Stimulated activated CD4-positive, alpha-beta T cell treated with anti-CD3 and anti-CD28 coated beads, Interleukin-4, amount 100 ng/mL, for 4 hours (primary cell): ENCODE results near the gene HES3.

ENCODE experiments used
- DNase-seq, 2 experiments: peaks; one replicate each; pipeline ENCODE4 v3.0.0-alpha.2; 2020

HES3 gene

GRCh38 chr1:6265151-6265550 is 21.2 kb downstream of the HES3 start:
- DNase-seq, result no peak

GRCh38 chr1:6266641-6267040 is 22.7 kb downstream of the HES3 start:
- DNase-seq, result no peak

DNA sequence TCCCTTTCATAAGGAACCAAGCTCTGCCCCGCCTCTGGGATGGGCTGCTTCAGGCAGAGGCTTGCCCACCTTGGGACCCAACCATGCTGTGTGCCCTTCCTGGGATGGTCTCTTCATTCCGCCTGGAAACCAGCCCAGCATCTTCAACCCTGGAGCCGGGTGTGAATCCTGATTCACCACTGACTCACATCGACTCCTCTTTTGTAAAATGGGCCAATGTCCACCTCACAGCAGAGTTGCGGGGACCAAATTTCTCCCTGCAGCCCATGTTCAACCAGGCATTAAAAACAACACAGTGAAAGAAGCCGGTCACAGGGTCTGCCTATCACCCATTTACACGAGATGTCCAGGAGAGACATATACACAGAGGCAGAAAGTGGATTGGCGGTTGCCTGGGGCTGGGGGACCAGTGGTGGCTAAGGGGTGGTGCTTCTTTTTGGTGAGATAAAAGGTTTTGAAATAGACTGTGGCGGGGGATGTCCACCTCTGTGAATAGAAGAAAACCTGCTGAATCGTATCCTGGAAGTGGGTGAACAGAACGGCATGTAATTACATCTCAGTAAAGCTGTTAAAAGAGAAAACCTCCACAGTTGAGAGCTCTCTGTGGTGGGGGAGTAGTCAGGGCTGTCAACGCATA is 23.8 kb downstream of the HES3 start:
- no peak for DNase-seq

DNA sequence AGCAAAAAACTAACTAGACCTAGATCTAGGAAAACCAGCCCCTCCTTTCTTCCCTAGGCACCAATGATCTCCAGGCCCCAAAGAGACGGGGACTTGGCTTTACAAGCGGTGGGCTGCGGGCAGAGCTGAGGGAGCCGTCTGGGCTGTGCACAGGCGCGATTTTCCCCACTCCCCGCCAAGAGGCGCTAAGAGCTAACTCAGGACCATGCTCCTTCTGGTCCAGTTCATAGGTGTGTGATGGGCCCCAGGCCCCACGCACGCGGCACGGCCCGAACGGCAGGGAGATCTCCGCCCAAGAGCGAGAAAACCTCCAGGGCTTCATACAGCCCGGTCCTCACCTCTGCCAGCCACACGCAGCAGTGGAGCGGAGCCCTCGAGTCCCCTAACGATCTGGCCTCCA is 24.4 kb downstream of the HES3 start:
- DNase-seq, result no peak

GRCh38 chr1:6269296-6269695 is 25.3 kb downstream of the HES3 start:
- DNase-seq, result no peak

DNA sequence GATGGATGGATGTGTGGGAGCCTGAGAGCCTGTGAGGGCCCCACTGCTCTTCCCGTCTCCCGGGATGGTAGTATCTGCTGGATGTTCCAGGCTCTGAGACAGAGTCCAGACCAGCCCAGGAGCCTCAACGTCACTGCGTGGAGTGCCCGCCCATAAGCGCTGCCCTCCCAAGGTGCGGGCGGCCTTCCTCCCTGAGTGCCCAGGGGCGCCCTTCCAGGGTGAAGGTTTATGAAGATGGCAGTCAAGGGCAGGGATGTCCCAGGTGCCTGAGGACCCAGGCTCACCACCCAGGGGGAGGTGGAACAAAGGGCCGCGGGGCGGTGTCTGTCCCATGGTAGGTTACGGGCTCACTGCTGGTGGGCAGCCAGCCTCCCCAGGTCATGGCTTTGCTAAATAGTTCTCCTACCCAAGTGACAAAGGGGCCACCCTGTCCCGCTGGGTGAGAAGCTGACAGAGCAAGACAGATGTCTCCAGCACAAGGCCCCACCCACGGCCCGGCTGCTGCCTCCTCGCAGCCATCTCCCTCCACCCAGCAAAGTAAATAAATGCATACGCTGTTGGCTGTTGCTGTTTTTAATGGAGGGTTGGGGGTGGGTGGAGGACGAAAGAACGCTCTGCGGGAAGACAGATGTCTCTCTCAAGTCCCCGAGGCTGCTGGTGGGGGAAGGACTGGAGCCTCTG is 25.9 kb downstream of the HES3 start:
- no peak for DNase-seq

DNA sequence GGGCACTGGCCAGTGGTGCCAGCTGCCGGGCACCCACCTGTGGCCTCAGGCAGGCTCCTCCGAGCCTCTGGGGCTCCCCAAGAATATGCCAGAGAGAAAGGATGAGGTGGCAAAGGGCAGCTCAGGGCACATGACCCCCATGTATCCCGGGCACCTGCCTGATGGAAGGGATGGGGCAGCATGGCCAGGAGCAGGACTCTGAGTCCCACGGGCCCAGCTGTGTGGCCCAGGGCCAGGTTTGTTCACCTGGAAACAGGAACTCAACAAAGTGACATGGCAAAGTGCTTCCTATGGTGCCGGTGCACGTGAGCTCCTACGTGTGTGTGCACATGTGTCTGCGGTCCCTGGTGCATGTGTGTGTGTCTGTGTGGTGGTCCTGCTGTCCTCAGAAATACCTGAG is 26.4 kb downstream of the HES3 start:
- DNase-seq, result no peak

DNA sequence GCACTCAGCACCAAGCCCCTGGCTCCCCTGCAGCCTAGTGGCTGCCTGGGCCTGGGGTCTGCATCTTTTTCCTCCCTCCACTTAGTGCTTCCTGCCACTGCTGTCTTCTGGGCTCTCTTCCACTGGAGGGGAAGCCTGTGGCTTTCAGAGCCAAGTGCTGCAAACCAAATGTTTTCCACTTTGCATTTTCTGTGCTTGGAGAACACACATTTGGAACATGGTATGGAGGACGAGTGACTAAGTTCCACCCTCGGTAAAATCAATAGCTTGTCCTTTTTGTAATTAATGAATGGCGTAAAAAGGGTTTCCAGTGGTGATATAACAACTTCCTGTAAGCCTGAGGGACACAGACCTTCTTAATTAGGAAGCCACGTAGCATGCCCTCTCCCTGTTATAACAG is 27.0 kb downstream of the HES3 start:
- no peak for DNase-seq

DNA sequence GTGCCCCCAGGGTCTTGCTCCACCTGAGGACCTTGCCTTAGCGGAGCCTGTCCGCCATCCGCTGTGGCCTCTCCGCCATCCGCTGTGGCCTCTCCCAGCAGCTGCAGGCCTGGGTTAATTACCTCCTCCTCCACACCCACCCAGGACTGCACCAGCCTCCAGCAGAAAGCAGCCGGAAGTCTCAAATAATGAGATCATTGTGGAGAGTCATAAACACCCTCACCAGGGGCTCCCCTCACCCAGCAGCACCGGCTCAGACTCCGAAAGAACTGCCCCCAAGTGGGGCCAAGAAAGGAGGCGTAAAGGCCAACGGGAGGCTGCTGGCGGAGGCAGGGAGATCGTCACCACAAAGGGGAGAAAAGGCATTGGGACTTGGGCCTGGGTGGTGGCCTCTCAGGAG is 27.6 kb downstream of the HES3 start:
- no peak for DNase-seq

GRCh38 chr1:6272452-6272851 is 28.5 kb downstream of the HES3 start:
- DNase-seq, result no peak

DNA sequence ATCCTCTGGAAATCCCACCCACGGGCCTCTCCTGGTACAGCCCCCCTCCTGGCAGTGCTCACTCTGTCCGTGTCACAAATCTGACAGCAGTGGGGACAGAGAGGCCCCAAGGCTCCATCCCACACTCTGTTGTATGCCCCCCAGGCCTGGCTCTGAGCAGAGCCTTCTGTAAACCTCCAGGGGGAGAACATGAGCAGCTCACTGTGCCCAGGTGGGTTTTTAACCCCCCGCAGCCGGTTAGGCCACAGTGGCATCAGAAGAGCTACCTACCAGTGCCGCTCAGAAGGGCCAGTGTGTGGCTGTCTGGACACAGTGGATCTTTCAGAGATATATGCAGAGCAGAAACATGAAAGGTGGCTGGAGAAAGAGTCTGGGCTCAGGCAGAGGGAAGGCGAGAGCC is 28.9 kb downstream of the HES3 start:
- DNase-seq, result no peak

- no peak for DNase-seq
Measured at GRCh38 chr1:6273380-6273891, 29.5 kb downstream of the HES3 start.

DNA sequence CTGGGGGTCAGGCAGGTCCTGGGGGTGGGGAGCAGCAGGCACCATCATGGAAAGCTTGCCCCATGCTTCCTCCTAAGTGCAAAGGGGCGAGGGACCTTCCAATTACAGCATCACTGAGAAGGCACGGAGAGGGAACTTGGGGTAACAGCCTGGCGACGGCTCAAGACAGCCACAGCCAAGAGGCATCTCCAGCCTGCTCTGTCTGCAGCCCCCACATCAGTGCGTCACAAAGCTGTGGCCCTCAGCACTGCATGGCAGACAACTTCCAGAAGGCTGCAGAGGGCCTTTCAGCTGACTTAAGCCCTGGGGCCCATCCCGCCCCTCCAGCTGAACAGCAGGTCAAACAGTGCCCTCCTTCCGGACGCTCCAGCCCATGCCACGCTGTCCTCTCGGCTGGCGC is 30.1 kb downstream of the HES3 start:
- no peak for DNase-seq

GRCh38 chr1:6274622-6275139 is 30.7 kb downstream of the HES3 start:
- DNase-seq, result no peak

GRCh38 chr1:6275826-6276782 is 32.1 kb downstream of the HES3 start:
- DNase-seq, result no peak

GRCh38 chr1:6276811-6277555 is 33.0 kb downstream of the HES3 start:
- DNase-seq, result no peak

GRCh38 chr1:6278263-6278662 is 34.3 kb downstream of the HES3 start:
- DNase-seq, result no peak

- no peak for DNase-seq
Measured at GRCh38 chr1:6279066-6279465, 35.1 kb downstream of the HES3 start.

DNA sequence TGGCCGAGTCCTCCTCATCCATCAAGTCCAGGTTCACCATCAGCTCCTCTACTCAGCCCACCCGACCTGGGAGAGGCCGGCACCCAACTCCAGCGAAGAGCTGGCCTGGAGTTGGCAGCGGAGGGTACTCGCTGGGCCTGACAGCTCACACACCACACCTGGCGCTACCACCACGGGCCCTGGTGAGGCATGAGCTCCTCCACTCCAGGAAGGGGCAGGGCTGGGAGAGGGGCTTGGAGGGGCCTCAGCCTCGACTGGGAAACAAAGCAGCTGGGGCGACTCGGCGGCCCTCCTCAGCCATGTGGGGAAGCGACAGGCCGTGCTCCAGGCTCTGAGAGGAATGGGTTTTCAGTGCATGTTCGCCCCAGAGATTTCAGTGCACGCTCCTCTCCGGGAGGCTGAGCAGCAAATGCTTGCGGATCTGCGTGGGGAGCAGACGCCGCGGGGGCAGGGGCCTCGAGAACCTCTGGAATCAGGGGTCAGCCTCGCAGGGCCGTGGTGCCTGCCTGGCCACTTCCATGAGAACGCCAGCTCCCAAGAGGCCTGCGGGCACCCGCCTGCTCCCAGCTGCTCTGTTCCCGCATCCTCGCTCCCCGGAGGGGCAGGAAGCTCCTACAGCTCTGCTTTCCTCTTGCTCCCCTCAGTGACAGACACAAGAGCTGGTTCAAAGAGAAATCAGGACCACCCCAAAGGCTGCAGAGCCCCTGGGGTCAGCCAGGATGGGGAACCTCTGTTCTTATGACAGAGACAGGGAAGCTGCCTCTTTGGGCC is 35.8 kb downstream of the HES3 start:
- no peak for DNase-seq

- no peak for DNase-seq
Measured at GRCh38 chr1:6280761-6281451, 36.9 kb downstream of the HES3 start.
